ENCODE data around the gene RASGRF2.

Gene RASGRF2

DNA sequence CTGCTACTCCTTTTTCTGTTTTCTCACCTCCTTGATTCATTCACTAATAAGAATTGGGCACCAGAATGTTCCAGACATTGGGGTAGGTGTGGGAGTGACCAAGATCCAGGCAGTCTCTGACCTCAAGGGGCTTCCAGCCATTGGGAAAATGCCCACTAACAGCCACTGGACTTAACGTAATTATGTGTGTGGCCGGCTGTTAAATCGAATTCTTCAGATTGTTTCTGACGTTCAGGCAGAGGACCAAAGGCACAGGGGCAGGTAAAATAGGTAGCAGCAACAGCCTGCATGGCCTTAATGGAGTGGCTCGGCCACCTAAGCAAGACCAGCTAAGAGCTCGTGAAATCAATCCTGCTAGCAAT is 224.6 kb downstream of the RASGRF2 start:
- no peak overlapping the region for H3K4me3 ChIP-seq (ENCODE audit: low read depth, low read length)
- DNase-seq (ENCODE audit: low read depth), result no peak
- TF ChIP-seq, protein P1, sequence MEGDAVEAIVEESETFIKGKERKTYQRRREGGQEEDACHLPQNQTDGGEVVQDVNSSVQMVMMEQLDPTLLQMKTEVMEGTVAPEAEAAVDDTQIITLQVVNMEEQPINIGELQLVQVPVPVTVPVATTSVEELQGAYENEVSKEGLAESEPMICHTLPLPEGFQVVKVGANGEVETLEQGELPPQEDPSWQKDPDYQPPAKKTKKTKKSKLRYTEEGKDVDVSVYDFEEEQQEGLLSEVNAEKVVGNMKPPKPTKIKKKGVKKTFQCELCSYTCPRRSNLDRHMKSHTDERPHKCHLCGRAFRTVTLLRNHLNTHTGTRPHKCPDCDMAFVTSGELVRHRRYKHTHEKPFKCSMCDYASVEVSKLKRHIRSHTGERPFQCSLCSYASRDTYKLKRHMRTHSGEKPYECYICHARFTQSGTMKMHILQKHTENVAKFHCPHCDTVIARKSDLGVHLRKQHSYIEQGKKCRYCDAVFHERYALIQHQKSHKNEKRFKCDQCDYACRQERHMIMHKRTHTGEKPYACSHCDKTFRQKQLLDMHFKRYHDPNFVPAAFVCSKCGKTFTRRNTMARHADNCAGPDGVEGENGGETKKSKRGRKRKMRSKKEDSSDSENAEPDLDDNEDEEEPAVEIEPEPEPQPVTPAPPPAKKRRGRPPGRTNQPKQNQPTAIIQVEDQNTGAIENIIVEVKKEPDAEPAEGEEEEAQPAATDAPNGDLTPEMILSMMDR (IDR thresholded peaks at IDR 0.05; ENCODE audit: low read depth, low read length, missing control alignments), result no peak

DNA sequence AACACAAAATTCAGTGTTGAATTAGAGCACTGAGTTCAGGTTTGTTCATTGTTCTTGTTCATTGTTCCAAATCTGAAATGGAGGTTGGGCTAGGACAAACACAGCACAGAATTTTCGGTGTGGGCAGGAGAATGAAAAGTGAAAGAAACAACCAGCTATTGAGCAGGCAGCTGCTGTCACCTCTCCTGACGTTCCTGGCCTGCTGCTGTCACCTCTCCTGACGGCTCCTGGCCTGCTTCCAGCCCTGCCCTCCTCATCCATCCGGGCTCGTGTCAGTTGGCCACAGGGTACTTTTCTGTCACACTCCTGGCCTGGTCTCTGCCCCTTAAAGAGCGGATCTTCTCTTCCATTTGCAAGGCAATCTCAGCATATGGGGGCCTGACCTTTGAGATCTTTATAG is 227.7 kb downstream of the RASGRF2 start:
- H3K4me3 ChIP-seq (ENCODE audit: low read depth, low read length), result no peak overlapping the region
- no peak for DNase-seq (ENCODE audit: low read depth)
- TF ChIP-seq, protein P1 (IDR thresholded peaks at IDR 0.05; ENCODE audit: low read depth, low read length, missing control alignments), result no peak

DNA sequence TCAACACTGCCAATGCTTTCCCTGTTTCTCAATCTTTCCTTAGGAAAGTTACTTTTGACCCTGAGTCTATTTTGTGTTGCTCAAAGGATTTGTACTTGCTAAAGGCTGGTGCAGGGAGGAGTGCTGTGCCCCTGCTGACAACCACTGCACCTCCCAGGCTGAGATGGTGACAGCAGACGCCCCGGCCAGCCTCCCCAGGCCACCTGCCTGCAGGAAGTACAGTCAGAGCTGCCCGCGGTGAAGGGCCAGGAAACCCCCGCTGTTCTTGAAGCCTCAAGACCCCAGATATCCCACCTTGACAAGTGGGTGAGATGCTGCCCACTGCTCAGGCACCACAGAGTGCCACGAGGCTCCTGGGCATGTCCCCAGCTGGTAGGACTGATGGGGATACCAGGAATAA is 228.8 kb downstream of the RASGRF2 start:
- no peak for DNase-seq (ENCODE audit: low read depth)
- TF ChIP-seq, protein P1 (IDR thresholded peaks at IDR 0.05; ENCODE audit: low read depth, low read length, missing control alignments), result no peak
- no peak overlapping the region for H3K4me3 ChIP-seq (ENCODE audit: low read depth, low read length)

DNA sequence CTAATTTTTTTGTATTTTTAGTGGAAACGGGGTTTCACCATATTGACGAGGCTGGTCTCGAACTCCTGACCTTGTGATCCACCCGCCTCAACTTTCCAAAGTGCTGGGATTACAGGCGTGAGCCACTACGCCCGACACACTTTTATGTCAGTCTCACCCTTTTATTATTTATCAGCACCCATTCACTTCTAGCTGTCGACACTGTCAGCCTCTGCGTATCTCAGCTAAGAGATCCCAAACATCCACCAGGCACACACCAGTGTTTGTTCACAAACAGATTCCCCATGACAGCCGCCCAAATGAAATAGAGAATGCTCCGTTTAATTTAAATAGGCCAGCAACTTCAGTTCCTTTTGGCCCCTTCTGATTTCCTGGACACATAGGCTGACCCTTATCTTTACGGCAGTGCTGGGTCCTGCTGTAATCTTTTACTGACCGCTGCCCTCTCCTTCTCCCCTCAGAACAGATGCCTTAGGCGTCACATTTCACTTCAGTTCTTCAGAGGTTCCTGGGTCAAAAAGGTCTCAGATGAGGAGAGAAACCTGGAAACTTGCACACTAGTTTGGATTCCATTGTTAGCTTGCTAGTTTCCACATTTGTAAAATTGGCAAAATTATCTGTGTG is 229.8 kb downstream of the RASGRF2 start:
- no peak overlapping the region for H3K4me3 ChIP-seq (ENCODE audit: low read depth, low read length)
- TF ChIP-seq, protein P1 (IDR thresholded peaks at IDR 0.05; ENCODE audit: low read depth, low read length, missing control alignments), result no peak
- DNase-seq (ENCODE audit: low read depth), result no peak

DNA sequence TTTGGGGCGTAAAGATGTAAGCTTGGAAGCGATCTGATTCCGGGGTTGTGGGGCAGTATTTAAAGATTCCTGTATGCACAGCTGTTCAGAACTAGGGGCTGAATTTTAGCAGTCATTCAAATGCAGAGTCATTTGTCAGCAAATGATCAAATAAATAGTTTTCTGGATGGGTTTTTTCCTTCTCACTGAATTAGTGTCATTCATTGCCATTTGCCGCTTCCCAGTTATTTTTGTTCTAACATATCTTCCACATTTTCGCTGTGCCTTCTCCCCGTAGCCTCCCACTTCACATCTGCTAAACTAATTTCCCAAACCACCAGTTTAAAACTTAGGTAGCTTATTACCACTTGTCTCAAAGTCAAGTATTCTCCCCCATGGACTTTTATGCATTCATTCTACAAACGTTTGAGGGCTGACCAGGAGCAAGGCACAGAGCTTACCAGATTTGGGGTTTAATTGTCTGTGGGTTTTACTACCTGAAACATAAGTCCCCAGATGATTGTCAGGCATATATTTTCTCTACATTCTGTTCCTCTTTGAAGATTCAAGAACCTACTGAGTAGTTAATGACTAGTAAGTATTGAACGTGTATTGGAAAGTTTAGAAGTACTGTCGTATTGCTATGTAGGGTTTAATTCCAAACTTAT is 231.7 kb downstream of the RASGRF2 start:
- DNase-seq (ENCODE audit: low read depth), result no peak
- TF ChIP-seq, protein P1 (IDR thresholded peaks at IDR 0.05; ENCODE audit: low read depth, low read length, missing control alignments), result no peak
- H3K4me3 ChIP-seq (ENCODE audit: low read depth, low read length), result no peak overlapping the region

DNA sequence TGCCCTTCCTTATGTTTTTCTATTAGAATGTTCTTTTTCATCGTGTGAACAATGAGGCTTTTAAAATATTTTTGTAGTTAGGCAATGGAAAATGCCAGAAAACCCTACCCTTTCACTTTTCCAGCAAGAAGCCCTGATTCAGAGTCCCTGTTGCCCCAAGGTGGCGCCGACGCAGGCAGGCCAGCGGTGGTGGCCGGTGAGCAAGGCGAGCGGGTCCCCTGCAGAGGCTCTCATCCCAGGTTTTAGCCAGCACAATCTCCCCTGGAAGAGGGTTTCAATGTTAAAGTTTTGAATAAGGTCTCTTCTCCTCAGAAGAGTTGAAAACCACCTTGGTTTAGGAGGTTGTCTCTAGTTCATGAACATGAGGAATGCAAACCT is 232.2 kb downstream of the RASGRF2 start:
- H3K4me3 ChIP-seq (ENCODE audit: low read depth, low read length), result no peak overlapping the region
- no peak for DNase-seq (ENCODE audit: low read depth)
- TF ChIP-seq, protein P1 (IDR thresholded peaks at IDR 0.05; ENCODE audit: low read depth, low read length, missing control alignments), result no peak
